Kidney epithelial cell (primary cell): ENCODE measurements around the gene EMP3. TPM values are rescaled to one million over a fixed set of nuclear protein-coding genes. Genes with fewer than 3 reads are reported as not detected.
"Not testable (repeated sequence)": the region's sequence is repeated elsewhere in the genome, so short reads cannot be mapped to it uniquely, and the experiment has no call there.

ENCODE experiments used
- DNase-seq: peaks from one replicate; pipeline ENCODE4 v3.0.0-alpha.2; 2010; ENCODE audit warnings: low read depth
- H3K27me3 ChIP-seq: 2 replicates; pipeline ENCODE4 v1.6.0; 2011; ENCODE audit warnings: low read length; ENCODE audit not compliant: control insufficient read depth, insufficient read depth
- H3K36me3 ChIP-seq: 2 replicates; pipeline ENCODE4 v1.5.1; 2011; ENCODE audit warnings: low read length; ENCODE audit not compliant: control insufficient read depth, insufficient read depth
- H3K4me3 ChIP-seq: 2 replicates; pipeline ENCODE4 v1.5.1; 2011; ENCODE audit warnings: low read depth, mild to moderate bottlenecking, control low read depth, low read length
- total RNA-seq: library from RNA; depleted of rRNA; stranded (reverse); fragments of >200 nt; gene quantifications from 2 replicates; pipeline ENCODE4 v1.2.3, GENCODE V29; 2015
- TF ChIP-seq, protein P1 (sequence below): IDR thresholded peaks from 2 replicates; pipeline ENCODE4 v1.5.1; 2011; ENCODE audit warnings: mild to moderate bottlenecking, moderate library complexity, low read length, control low read depth, inconsistent platforms; ENCODE audit not compliant: insufficient read depth, poor library complexity, severe bottlenecking

EMP3 gene
- total RNA-seq, 1 donor from 2014 or later, result 32.5 TPM

DNA sequence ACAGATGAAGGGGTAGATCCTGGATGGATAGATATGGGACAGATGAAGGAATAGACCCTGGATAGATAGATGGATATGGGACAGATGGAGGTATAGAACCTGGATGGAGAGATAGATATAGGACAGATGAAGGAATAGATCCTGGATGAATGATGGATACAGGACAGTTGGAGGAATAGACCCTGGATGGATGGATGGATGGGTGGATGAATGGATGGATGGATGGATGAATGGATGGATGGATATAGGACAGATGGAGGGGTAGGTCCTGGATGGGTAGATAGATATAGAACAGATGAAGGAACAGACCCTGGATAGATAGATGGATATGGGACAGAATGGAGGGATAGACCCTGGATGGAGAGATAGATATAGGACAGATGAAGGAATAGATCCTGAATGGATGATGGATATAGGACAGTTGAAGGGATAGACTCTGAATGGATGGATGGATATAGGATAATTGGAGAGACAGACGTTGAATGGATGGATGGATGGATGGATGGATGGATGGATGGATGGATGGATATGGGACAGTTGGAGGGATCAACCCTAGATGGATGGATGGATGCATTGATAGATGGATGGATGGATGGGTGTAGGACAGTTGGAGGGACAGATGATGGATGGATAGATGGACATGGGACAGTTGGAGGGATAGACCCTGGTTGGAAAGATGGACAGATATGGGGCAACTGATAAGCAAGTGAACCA is 23.3 kb upstream of the EMP3 start:
- Histone ChIP-seq H3K4me3 (no peak overlapping the region), H3K36me3 (no peaks in the 10 kb centered on the region), H3K27me3 (peaks cover 2% of the 10 kb centered on the region)
- DNase-seq, result no peak
- TF ChIP-seq, protein P1, sequence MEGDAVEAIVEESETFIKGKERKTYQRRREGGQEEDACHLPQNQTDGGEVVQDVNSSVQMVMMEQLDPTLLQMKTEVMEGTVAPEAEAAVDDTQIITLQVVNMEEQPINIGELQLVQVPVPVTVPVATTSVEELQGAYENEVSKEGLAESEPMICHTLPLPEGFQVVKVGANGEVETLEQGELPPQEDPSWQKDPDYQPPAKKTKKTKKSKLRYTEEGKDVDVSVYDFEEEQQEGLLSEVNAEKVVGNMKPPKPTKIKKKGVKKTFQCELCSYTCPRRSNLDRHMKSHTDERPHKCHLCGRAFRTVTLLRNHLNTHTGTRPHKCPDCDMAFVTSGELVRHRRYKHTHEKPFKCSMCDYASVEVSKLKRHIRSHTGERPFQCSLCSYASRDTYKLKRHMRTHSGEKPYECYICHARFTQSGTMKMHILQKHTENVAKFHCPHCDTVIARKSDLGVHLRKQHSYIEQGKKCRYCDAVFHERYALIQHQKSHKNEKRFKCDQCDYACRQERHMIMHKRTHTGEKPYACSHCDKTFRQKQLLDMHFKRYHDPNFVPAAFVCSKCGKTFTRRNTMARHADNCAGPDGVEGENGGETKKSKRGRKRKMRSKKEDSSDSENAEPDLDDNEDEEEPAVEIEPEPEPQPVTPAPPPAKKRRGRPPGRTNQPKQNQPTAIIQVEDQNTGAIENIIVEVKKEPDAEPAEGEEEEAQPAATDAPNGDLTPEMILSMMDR, result no peak

DNA sequence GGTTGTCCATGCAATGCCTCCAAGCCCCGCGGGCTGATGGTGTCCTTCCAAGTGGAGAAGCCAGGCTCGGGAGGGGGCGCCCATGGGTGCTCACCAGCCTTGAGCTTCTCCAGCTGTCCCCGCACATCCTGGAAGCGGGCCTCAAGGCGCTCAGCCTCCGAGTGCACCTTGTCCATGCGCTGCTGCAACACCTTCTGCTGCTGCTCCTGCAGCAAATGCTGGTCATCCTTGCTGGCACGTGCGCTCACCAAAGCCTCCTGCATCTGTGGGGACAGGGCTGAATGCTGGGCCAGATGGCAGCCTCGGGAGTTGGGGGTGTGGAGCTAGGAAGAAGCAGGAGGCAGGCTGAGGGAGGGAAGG is 22.8 kb upstream of the EMP3 start:
- DNase-seq, result no peak
- TF ChIP-seq, protein P1, result no peak

DNA sequence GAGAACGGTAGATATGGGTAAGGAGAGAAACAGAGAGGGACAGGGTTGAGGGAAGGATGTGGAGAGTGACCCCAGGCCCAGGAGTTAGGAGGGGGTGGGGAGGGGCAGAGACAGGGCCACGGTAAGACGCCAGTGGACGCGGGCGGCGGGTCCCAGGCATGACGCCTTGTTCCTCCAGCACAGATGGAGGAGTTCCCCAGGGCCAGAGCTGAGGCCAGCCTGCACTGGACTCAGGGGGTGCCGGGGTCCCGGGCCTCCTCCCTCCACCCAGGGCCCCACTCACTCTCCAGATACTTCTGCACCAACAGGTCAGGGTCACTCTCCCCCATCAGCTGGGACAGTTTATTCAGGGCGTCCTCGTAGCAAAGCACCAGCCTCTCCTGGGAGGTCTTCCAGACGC is 22.0 kb upstream of the EMP3 start:
- Histone ChIP-seq H3K4me3 (no peak overlapping the region), H3K27me3 (peaks cover 2% of the 10 kb centered on the region), H3K36me3 (no peaks in the 10 kb centered on the region)
- no peak for DNase-seq
- TF ChIP-seq, protein P1, result no peak

More for the DNA sequence above, 22.8 kb upstream of the EMP3 start:
- Histone ChIP-seq H3K36me3 (no peaks in the 10 kb centered on the region), H3K4me3 (no peak overlapping the region), H3K27me3 (peaks cover 2% of the 10 kb centered on the region)

DNA sequence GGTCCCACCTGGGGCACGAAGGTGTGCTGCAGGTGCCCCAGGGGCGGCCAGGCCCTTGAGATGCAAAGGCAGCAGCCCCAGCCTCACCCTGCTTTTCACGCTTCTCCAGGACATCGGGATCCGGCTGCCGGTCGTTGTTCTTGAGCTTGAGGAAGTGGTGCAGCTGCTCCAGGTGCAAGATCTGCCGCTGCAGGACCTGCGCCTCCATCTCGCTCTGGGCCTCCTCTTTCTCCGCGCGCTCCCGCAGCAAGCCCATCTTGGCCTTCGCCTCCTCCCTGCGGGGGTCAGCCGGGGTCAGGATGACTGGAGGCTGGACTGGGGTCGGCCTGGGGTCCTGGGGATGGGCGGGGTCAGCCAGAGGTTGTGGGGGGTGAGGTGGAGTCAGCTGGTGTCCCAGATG is 21.5 kb upstream of the EMP3 start:
- TF ChIP-seq, protein P1, result no peak
- no peak overlapping the region for H3K4me3 ChIP-seq
- no peak for DNase-seq
- H3K27me3 ChIP-seq, result peaks cover 2% of the 10 kb centered on the region
- H3K36me3 ChIP-seq, result no peaks in the 10 kb centered on the region

DNA sequence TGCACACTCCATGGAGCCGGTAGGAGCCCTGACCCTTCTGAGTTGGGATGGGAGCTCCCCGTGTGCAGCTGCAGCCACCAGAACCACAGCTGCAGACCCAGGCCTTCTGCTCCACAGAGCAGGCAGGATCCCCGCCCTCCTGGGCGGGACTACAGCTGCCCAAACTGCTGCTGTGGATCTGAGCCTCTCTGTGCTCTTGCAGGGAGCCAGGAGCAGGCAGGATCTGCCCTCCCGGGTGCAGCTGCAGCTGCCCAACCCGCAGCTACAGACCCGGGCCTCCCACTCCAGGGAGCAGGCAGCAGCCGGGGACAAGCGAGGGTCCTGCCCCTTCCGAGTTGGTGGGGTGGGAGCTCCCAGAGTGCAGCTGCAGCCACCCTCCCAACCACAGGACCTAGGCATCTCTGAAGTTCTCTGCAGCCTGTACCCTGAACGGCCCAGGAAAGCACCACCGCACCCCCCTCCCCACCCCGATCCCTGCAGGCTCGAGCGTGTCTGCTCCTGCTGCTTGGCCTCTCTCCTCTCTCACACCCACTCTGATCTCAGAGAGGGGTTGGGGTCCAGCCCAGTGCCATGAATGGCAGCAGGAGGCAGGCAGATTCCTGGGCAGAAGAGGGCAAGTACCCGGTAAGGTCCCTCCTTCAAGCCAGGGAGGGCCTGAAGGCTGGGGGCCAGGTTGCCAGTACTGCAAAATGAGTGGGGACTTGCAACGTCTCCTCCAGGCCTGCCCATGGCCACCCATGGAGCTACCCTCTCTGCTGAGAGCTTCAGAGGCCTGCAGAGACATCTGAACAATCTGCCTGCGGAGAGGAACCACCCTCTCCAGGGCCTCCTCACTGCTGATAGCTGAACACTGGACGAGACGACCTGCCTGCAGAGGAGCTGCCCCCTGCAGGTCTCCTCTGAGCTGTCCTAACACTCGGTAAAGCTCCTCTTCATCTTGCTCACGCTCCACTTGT is 16.4 kb upstream of the EMP3 start:
- peaks cover 2% of the 10 kb centered on the region for H3K27me3 ChIP-seq
- TF ChIP-seq, protein P1, result peak; percentile 33
- DNase-seq, result no peak
- no peaks in the 10 kb centered on the region for H3K36me3 ChIP-seq
- no peak overlapping the region for H3K4me3 ChIP-seq

DNA sequence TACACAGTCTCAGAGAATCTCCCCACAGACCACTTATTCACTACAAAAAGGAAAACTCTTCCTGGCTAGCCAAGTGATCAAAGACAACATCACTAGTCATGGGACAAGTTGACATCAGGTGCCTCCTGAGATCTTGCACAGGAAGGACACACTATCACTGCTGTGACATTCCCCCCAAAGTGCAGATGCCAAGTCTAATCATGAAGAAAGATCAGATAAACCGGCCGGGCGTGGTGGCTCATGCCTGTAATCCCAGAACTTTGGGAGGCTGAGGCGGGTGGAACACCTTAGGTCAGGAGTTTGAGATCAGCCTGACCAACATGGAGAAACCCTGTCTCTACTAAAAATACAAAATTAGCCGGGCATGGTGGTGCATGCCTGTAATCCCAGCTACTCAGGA is 15.6 kb upstream of the EMP3 start:
- H3K4me3 ChIP-seq, result not testable (repeated sequence)

More for the DNA sequence above, 15.6 kb upstream of the EMP3 start:
- H3K36me3 ChIP-seq, DNase-seq, H3K27me3 ChIP-seq: not testable (repeated sequence)
